Measurements from ENCODE around the gene GTSE1. TPM values are rescaled to one million over a fixed set of nuclear protein-coding genes. Genes with fewer than 3 reads are reported as not detected.

GTSE1 gene
- total and polyA plus RNA-seq, 2 donors (not counting 1 experiment from before 2014, with no cell fraction given): 0.17 to 0.39 TPM

DNA sequence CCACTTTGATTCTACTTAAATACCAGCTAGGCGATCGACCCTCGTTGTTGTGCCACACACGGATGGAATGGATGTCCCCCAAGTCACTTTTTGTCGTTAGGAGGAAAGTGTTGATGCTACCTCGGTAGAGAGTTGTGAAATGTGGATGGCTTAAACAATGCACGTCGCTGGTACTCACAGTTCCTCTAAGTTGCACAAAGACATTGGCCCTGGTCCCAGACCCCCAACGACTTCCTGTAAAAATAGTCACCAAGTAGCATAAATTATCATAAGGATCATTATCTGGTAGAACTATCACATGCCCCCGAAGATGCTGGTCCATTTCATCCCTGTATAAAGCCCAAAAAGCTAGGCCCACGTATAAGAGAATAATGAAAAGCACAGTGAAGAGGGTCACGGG, 37.3 kb upstream of the GTSE1 start:
- TF ChIP-seq, protein P1, sequence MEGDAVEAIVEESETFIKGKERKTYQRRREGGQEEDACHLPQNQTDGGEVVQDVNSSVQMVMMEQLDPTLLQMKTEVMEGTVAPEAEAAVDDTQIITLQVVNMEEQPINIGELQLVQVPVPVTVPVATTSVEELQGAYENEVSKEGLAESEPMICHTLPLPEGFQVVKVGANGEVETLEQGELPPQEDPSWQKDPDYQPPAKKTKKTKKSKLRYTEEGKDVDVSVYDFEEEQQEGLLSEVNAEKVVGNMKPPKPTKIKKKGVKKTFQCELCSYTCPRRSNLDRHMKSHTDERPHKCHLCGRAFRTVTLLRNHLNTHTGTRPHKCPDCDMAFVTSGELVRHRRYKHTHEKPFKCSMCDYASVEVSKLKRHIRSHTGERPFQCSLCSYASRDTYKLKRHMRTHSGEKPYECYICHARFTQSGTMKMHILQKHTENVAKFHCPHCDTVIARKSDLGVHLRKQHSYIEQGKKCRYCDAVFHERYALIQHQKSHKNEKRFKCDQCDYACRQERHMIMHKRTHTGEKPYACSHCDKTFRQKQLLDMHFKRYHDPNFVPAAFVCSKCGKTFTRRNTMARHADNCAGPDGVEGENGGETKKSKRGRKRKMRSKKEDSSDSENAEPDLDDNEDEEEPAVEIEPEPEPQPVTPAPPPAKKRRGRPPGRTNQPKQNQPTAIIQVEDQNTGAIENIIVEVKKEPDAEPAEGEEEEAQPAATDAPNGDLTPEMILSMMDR (IDR thresholded peaks at IDR 0.05): no peak
- no peak for TF ChIP-seq EZH2 (IDR thresholded peaks at IDR 0.05; ENCODE audit: borderline replicate concordance, insufficient read depth, low read depth, low read length, poor library complexity, severe bottlenecking)
- Mint-ChIP-seq H3K27ac (no peak overlapping the region), H3K4me3 (no peak overlapping the region), H3K27me3 (peaks cover 54% of the 10 kb centered on the region), H3K4me1 (peaks cover 6% of the 10 kb centered on the region), H3K9me3 (ENCODE audit: insufficient read depth) (no peaks in the 10 kb centered on the region)
- Histone ChIP-seq H3K4me1 (ENCODE audit: control insufficient read depth in 2 of 2, insufficient read depth in 2 of 2, low read length in 2 of 2) (peaks cover 0 to 3% of the 10 kb centered on the region in 2 donors), H3K36me3 (replicated peaks in 1 of 2; ENCODE audit: control extremely low read depth in 1 of 2, control insufficient read depth in 1 of 2, extremely low read depth in 1 of 2, insufficient read depth in 2 of 2, low read length in 1 of 2) (no peaks in the 10 kb centered on the region), H3K27ac (ENCODE audit: low read length in 2 of 2) (no peak overlapping the region), H4K20me1 (ENCODE audit: control insufficient read depth, insufficient read depth, low read length, poor library complexity, severe bottlenecking) (no peaks in the 10 kb centered on the region), H2AFZ (ENCODE audit: insufficient read depth, low read depth, low read length, poor library complexity, severe bottlenecking) (no peak overlapping the region), H3K4me3 (ENCODE audit: control extremely low read depth in 1 of 5, extremely low read depth in 1 of 5, insufficient read depth in 1 of 5, low read depth in 2 of 5, low read length in 4 of 5) (no peak overlapping the region), H3K4me2 (replicated peaks; ENCODE audit: low read depth, low read length, poor library complexity, severe bottlenecking) (no peak overlapping the region), H3K79me2 (ENCODE audit: control insufficient read depth, insufficient read depth, low read length) (no peaks in the 10 kb centered on the region), H3K9ac (ENCODE audit: low read length) (no peak overlapping the region), H3K27me3 (replicated peaks in 1 of 4; ENCODE audit: control extremely low read depth in 1 of 4, control insufficient read depth in 3 of 4, insufficient read depth in 4 of 4, low read length in 3 of 4) (peaks cover 0 to 34% (median 25%) of the 10 kb centered on the region in 4 experiments), H3K9me3 (ENCODE audit: control extremely low read depth in 1 of 3, control insufficient read depth in 2 of 3, insufficient read depth in 1 of 3, low read length in 2 of 3) (peaks cover 0 to 11% (median 0%) of the 10 kb centered on the region in 3 donors)
- WGBS (ENCODE audit: insufficient coverage): 14% methylated on average over 1 of the region's 12 CpGs
- CTCF ChIA-PET: no interaction called here
- no peak for DNase-seq
- no peak for ATAC-seq (ENCODE audit: low read depth)
- intact Hi-C loops (cut with micrococcal nuclease): no loop called here
- POLR2A ChIA-PET: no interaction called here

DNA sequence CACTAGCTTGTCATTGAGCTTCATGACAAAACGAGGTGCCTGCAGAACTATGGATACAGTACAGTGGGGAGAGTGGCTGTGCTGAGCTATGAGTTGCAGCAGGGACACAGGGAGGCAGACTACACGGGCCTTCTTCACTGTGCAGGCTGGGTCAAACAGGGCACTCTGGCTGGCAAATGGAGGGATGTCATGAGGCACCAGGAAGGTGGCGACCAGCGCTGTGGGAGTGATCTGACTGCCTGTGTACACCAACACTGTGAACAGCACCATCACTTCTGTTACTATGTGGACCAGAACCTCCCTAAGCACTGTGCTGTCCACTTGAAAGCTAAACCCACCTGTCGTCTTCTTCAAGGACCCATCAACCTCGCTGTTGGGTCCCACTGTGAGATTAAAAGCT, 36.6 kb upstream of the GTSE1 start:
- H3K36me3 ChIP-seq (replicated peaks in 1 of 2; ENCODE audit: control extremely low read depth in 1 of 2, control insufficient read depth in 1 of 2, extremely low read depth in 1 of 2, insufficient read depth in 2 of 2, low read length in 1 of 2): no peaks in the 10 kb centered on the region
- Mint-ChIP-seq H3K4me3 (no peak overlapping the region), H3K27ac (no peak overlapping the region), H3K27me3 (peaks cover 56% of the 10 kb centered on the region), H3K4me1 (peaks cover 6% of the 10 kb centered on the region), H3K9me3 (ENCODE audit: insufficient read depth) (no peaks in the 10 kb centered on the region)
- 87% methylated on average over 6 of the region's 6 CpGs for WGBS (ENCODE audit: insufficient coverage)
- no peak overlapping the region for H3K27ac ChIP-seq (ENCODE audit: low read length in 2 of 2)
- ChIA-PET CTCF (no interaction called here), POLR2A (no interaction called here)
- H3K4me1 ChIP-seq (ENCODE audit: control insufficient read depth in 2 of 2, insufficient read depth in 2 of 2, low read length in 2 of 2): peaks cover 0 to 3% of the 10 kb centered on the region in 2 donors
- H3K79me2 ChIP-seq (ENCODE audit: control insufficient read depth, insufficient read depth, low read length): no peaks in the 10 kb centered on the region
- no peak overlapping the region for H3K9ac ChIP-seq (ENCODE audit: low read length)
- H3K9me3 ChIP-seq (ENCODE audit: control extremely low read depth in 1 of 3, control insufficient read depth in 2 of 3, insufficient read depth in 1 of 3, low read length in 2 of 3): peaks cover 0 to 10% (median 0%) of the 10 kb centered on the region in 3 donors
- H3K4me2 ChIP-seq (replicated peaks; ENCODE audit: low read depth, low read length, poor library complexity, severe bottlenecking): no peak overlapping the region
- no peaks in the 10 kb centered on the region for H4K20me1 ChIP-seq (ENCODE audit: control insufficient read depth, insufficient read depth, low read length, poor library complexity, severe bottlenecking)
- intact Hi-C loops (cut with micrococcal nuclease): no loop called here
- peaks cover 0 to 37% (median 25%) of the 10 kb centered on the region in 4 experiments for H3K27me3 ChIP-seq (replicated peaks in 1 of 4; ENCODE audit: control extremely low read depth in 1 of 4, control insufficient read depth in 3 of 4, insufficient read depth in 4 of 4, low read length in 3 of 4)
- H2AFZ ChIP-seq (ENCODE audit: insufficient read depth, low read depth, low read length, poor library complexity, severe bottlenecking): no peak overlapping the region
- no peak for ATAC-seq (ENCODE audit: low read depth)
- no peak for DNase-seq
- H3K4me3 ChIP-seq (ENCODE audit: control extremely low read depth in 1 of 5, extremely low read depth in 1 of 5, insufficient read depth in 1 of 5, low read depth in 2 of 5, low read length in 4 of 5): no peak overlapping the region
- TF ChIP-seq, protein P1 (IDR thresholded peaks at IDR 0.05): no peak
- no peak for TF ChIP-seq EZH2 (IDR thresholded peaks at IDR 0.05; ENCODE audit: borderline replicate concordance, insufficient read depth, low read depth, low read length, poor library complexity, severe bottlenecking)

All from B cell (primary cell).